B cell (primary cell): ENCODE results near the gene NUP210. TPM values are rescaled to one million over a fixed set of nuclear protein-coding genes. Genes with fewer than 3 reads are reported as not detected.

Experiments used
- ATAC-seq: fragments of 200-7000 bp; cut with Tn5 transposase; one replicate; pipeline ENCODE4 v1.10.0; 2021; ENCODE audit warnings: low read depth, mild to moderate bottlenecking, moderate number of reproducible peaks, moderate library complexity
- CTCF ChIA-PET: fragments of 350-600 bp; sonication (Branson Sonifier 250); formaldehyde crosslinking; loops from one replicate; lab custom pipeline; 2021; ENCODE audit warnings: antibody characterized with exemption, inconsistent platforms; lab: Charles Lee
- POLR2A ChIA-PET: fragments of 350-600 bp; sonication (Branson Sonifier 250); formaldehyde crosslinking; loops from one replicate; lab custom pipeline; 2021; ENCODE audit warnings: antibody characterized with exemption; lab: Charles Lee
- DNase-seq: peaks from one replicate; pipeline ENCODE4 v3.0.0; 2013
- H2AFZ ChIP-seq: 2 replicates; pipeline ENCODE4 v1.6.1; 2012; ENCODE audit warnings: mild to moderate bottlenecking, low read depth, low read length; ENCODE audit not compliant: insufficient read depth, poor library complexity, severe bottlenecking
- H3K27ac ChIP-seq, 2 donors: 1 replicate in 1 of 2; 2 replicates in 1 of 2; pipeline ENCODE4 v1.5.1; 2012 to 2013; ENCODE audit warnings: low read length in 2 of 2, mild to moderate bottlenecking in 2 of 2, moderate library complexity in 1 of 2
- H3K27me3 ChIP-seq, 4 experiments: fragments of 200-600 bp in 1 of 4; sonication (generic) in 1 of 4; replicated peaks in 1 of 4; 1 replicate in 2 of 4; 2 replicates in 2 of 4; pipeline versions ENCODE4 v1.6.1 to v1.7.0; 2013 to 2016; ENCODE audit warnings: low read length in 3 of 4, mild to moderate bottlenecking in 2 of 4, mixed read lengths in 1 of 4, moderate library complexity in 1 of 4; ENCODE audit not compliant: insufficient read depth in 4 of 4, control insufficient read depth in 3 of 4; ENCODE audit errors: control extremely low read depth in 1 of 4
- H3K36me3 ChIP-seq, 2 experiments: replicated peaks in 1 of 2; 1 replicate in 1 of 2; 2 replicates in 1 of 2; pipeline versions ENCODE4 v1.6.1 to v1.7.1; 2013; ENCODE audit warnings: low read length in 1 of 2; ENCODE audit not compliant: insufficient read depth in 2 of 2, control insufficient read depth in 1 of 2; ENCODE audit errors: control extremely low read depth in 1 of 2, extremely low read depth in 1 of 2
- H3K4me1 ChIP-seq, 2 donors: fragments of 200-600 bp in 1 of 2; sonication (generic) in 1 of 2; 1 replicate in 1 of 2; 2 replicates in 1 of 2; pipeline versions ENCODE4 v1.5.1 to v1.6.1; 2013 to 2017; ENCODE audit warnings: low read length in 2 of 2; ENCODE audit not compliant: control insufficient read depth in 2 of 2, insufficient read depth in 2 of 2
- H3K4me2 ChIP-seq: replicated peaks from 2 replicates; pipeline ENCODE3; 2012; ENCODE audit warnings: mild to moderate bottlenecking, low read depth, low read length; ENCODE audit not compliant: poor library complexity, severe bottlenecking
- H3K4me3 ChIP-seq, 5 experiments: fragments of 200-600 bp in 1 of 5; sonication (generic) in 1 of 5; 1 replicate in 3 of 5; 2 replicates in 2 of 5; pipeline versions ENCODE4 v1.5.1 to v1.7.0; 2011 to 2016; ENCODE audit warnings: low read length in 4 of 5, mild to moderate bottlenecking in 4 of 5, low read depth in 2 of 5, control low read depth in 1 of 5, moderate library complexity in 1 of 5; ENCODE audit not compliant: insufficient read depth in 1 of 5; ENCODE audit errors: control extremely low read depth in 1 of 5, extremely low read depth in 1 of 5
- H3K79me2 ChIP-seq: fragments of 200-600 bp; sonication (generic); one replicate; pipeline ENCODE4 v1.6.0; 2016; ENCODE audit warnings: low read length; ENCODE audit not compliant: control insufficient read depth, insufficient read depth
- H3K9ac ChIP-seq: fragments of 200-600 bp; sonication (generic); 2 replicates; pipeline ENCODE4 v1.6.1; 2017; ENCODE audit warnings: mild to moderate bottlenecking, low read length, moderate library complexity
- H3K9me3 ChIP-seq, 3 donors: one replicate each; pipeline versions ENCODE4 v1.6.1 to v1.7.1; 2013; ENCODE audit warnings: low read length in 2 of 3; ENCODE audit not compliant: control insufficient read depth in 2 of 3, insufficient read depth in 1 of 3; ENCODE audit errors: control extremely low read depth in 1 of 3
- H4K20me1 ChIP-seq: 2 replicates; pipeline ENCODE4 v1.6.0; 2012; ENCODE audit warnings: mild to moderate bottlenecking, low read length; ENCODE audit not compliant: insufficient read depth, control insufficient read depth, poor library complexity, severe bottlenecking
- H3K27ac Mint-ChIP-seq: one replicate; pipeline ENCODE4 v1.8.0; 2021; ENCODE audit warnings: mixed read lengths
- H3K27me3 Mint-ChIP-seq: one replicate; pipeline ENCODE4 v1.8.0; 2021; ENCODE audit warnings: mixed read lengths
- H3K4me1 Mint-ChIP-seq: one replicate; pipeline ENCODE4 v1.8.0; 2021; ENCODE audit warnings: mixed read lengths
- H3K4me3 Mint-ChIP-seq: one replicate; pipeline ENCODE4 v1.8.0; 2021; ENCODE audit warnings: mixed read lengths
- H3K9me3 Mint-ChIP-seq: one replicate; pipeline ENCODE4 v1.8.0; 2022; ENCODE audit warnings: mixed read lengths; ENCODE audit not compliant: insufficient read depth
- CTCF ChIP-seq: fragments of 200-600 bp; IDR thresholded peaks from one replicate; pipeline ENCODE4 v1.8.0; 2022; ENCODE audit warnings: antibody characterized with exemption, mild to moderate bottlenecking
- EZH2 ChIP-seq: IDR thresholded peaks from 2 replicates; pipeline ENCODE4 v1.6.1; 2012; ENCODE audit warnings: borderline replicate concordance, low read depth, mild to moderate bottlenecking, moderate library complexity, low read length; ENCODE audit not compliant: insufficient read depth, poor library complexity, severe bottlenecking
- WGBS: methylation state at CpG from one replicate; pipeline ENCODE4 v1.1.5; 2013; ENCODE audit warnings: missing lambda C conversion rate; ENCODE audit not compliant: insufficient coverage; 5-methylcytosine and 5-hydroxymethylcytosine counted together
- intact Hi-C: fragments of 100-400 bp; cut with micrococcal nuclease; formaldehyde crosslinking; loops from one replicate; pipeline ENCODE4 v1.10.0; 2022
- polyA plus RNA-seq: library from polyadenylated mRNA; depleted of rRNA; stranded (reverse); fragments of >200 nt; gene quantifications from 2 replicates; pipeline ENCODE4 v1.2.3, GENCODE V29; 2012
- total RNA-seq, 2 donors: library from RNA; stranded (reverse); fragments of 120-200 nt in 1 of 2; gene quantifications; 1 replicate in 1 of 2; 2 replicates in 1 of 2; pipeline versions ENCODE4 v1.2.3 to v1.2.4, GENCODE V29; 2013 to 2022

NUP210 gene
- total and polyA plus RNA-seq, 2 donors (not counting 1 experiment from before 2014, with no cell fraction given), result 114 to 159 TPM

GRCh38 chr3:13347390-13347950 lies 72.7 kb downstream of the NUP210 start:
- Histone ChIP-seq H3K79me2 (no peaks in the 10 kb centered on the region), H3K4me2 (no peak overlapping the region), H3K4me1 (peaks cover 6 to 15% of the 10 kb centered on the region in 2 donors), H3K9me3 (peaks cover 0 to 11% (median 0%) of the 10 kb centered on the region in 3 donors), H3K36me3 (peaks cover 4 to 80% of the 10 kb centered on the region in 2 experiments), H4K20me1 (peaks cover 21% of the 10 kb centered on the region), H3K9ac (no peak overlapping the region), H3K4me3 (no peak overlapping the region), H3K27me3 (no peaks in the 10 kb centered on the region), H2AFZ (no peak overlapping the region), H3K27ac (no peak overlapping the region)
- Mint-ChIP-seq H3K27me3 (no peaks in the 10 kb centered on the region), H3K4me1 (peaks cover 24% of the 10 kb centered on the region), H3K4me3 (no peak overlapping the region), H3K27ac (peak overlapping the region; percentile 15), H3K9me3 (no peaks in the 10 kb centered on the region)
- ChIA-PET CTCF (interaction anchor here (1.0 to 5.8 kb wide), 3 partner anchors 11 to 255 kb away, joined by 3 to 40 read pairs (median 20); no protein-coding TSS in a partner anchor), POLR2A (no interaction called here)
- intact Hi-C loops, result loop anchor here (5.0 kb wide), 1 partner anchor 105 kb away; no protein-coding TSS in a partner anchor
- DNase-seq (no peak), ATAC-seq (no peak)
- 62% methylated on average over 13 of the region's 15 CpGs for WGBS
- no peak for TF ChIP-seq CTCF
- TF ChIP-seq EZH2, result no peak
